Limb (tissue), 2 donors: ENCODE results near the gene TMEM60.

Experiments used
- DNase-seq, 2 donors: peaks; one replicate each; pipeline ENCODE4 v3.0.0-alpha.2; 2016; ENCODE audit errors: extremely low spot score in 2 of 2

TMEM60 gene

GRCh38 chr7:77771901-77772300 lies 26.3 kb downstream of the TMEM60 start:
- DNase-seq = no peak

- no peak for DNase-seq
Observed at GRCh38 chr7:77770316-77770715, 27.9 kb downstream of the TMEM60 start.

GRCh38 chr7:77766801-77767605 lies 31.2 kb downstream of the TMEM60 start:
- no peak for DNase-seq

- no peak for DNase-seq
Observed at GRCh38 chr7:77765906-77766800, 32.1 kb downstream of the TMEM60 start.

- no peak for DNase-seq
Observed at GRCh38 chr7:77765481-77765880, 32.8 kb downstream of the TMEM60 start.

GRCh38 chr7:77760809-77761453 lies 37.3 kb downstream of the TMEM60 start:
- DNase-seq = no peak

GRCh38 chr7:77759294-77759889 lies 38.8 kb downstream of the TMEM60 start:
- peak; percentile 72 to 74 for DNase-seq

- DNase-seq = no peak
Observed at GRCh38 chr7:77757589-77757988, 40.6 kb downstream of the TMEM60 start.

GRCh38 chr7:77753173-77753572 lies 45.1 kb downstream of the TMEM60 start:
- no peak for DNase-seq

GRCh38 chr7:77752016-77752415 lies 46.2 kb downstream of the TMEM60 start:
- DNase-seq = no peak

- DNase-seq = no peak
Observed at GRCh38 chr7:77747718-77748117, 50.5 kb downstream of the TMEM60 start.

- no peak for DNase-seq
Observed at GRCh38 chr7:77747178-77747577, 51.1 kb downstream of the TMEM60 start.

- DNase-seq = no peak
Observed at GRCh38 chr7:77746824-77747165, 51.4 kb downstream of the TMEM60 start.

GRCh38 chr7:77746164-77746823 lies 51.9 kb downstream of the TMEM60 start:
- DNase-seq = no peak

GRCh38 chr7:77745746-77746145 lies 52.5 kb downstream of the TMEM60 start:
- no peak for DNase-seq
